A549 (cell line): ENCODE data around the gene PLXNB2. TPM values are rescaled to one million over a fixed set of nuclear protein-coding genes. Genes with fewer than 3 reads are reported as not detected.

ENCODE experiments used
- ATAC-seq, 2 experiments: fragments of 200-7000 bp in 1 of 2; fragments of >200 bp in 1 of 2; cut with Nextera tagmentation in 1 of 2; cut with Tn5 transposase in 1 of 2; 3 replicates each; pipeline versions ENCODE4 v1.8.0 to v1.9.1; 2018 to 2020; ENCODE audit warnings: mild to moderate bottlenecking in 1 of 2, moderate library complexity in 1 of 2
- CTCF ChIA-PET: fragments of 300-600 bp; sonication (Branson Sonifier 250); formaldehyde crosslinking; extraction: SDS; loops from one replicate; lab custom pipeline; 2021; ENCODE audit warnings: antibody characterized with exemption, inconsistent platforms; lab: Yijun Ruan, JAX
- POLR2A ChIA-PET: fragments of 350-600 bp; formaldehyde crosslinking; extraction: SDS; loops from one replicate; lab custom pipeline; 2021; ENCODE audit warnings: antibody characterized with exemption, inconsistent platforms; lab: Yijun Ruan, JAX
- DNase-seq, 2 experiments: peaks; one replicate each; pipeline versions ENCODE4 v3.0.0 to v3.0.0-alpha.2; 2011 to 2016; ENCODE audit warnings: low read depth in 1 of 2, low spot score in 1 of 2
- FAIRE-seq: peaks from 2 replicates; lab custom pipeline; 2011; peaks lifted over from hg19 to GRCh38; lab: Jason Lieb, UNC
- H3K27ac ChIP-seq, 2 experiments: fragments of >200 bp; sonication (Bioruptor Twin); formaldehyde crosslinking; 3 replicates each; pipeline ENCODE4 v1.5.1; 2016 to 2017
- H3K4me1 ChIP-seq: fragments of >200 bp; sonication (Bioruptor Twin); formaldehyde crosslinking; 3 replicates; pipeline ENCODE4 v1.6.1; 2016
- H3K4me2 ChIP-seq: fragments of >200 bp; sonication (Bioruptor Twin); formaldehyde crosslinking; 3 replicates; pipeline ENCODE4 v1.6.1; 2016
- H3K4me3 ChIP-seq: fragments of >200 bp; sonication (Bioruptor Twin); formaldehyde crosslinking; 3 replicates; pipeline ENCODE4 v1.5.1; 2016
- H3K9me3 ChIP-seq: fragments of >200 bp; sonication (Bioruptor Twin); formaldehyde crosslinking; 3 replicates; pipeline ENCODE4 v1.6.1; 2016
- ATOH8 ChIP-seq: fragments of 250-450 bp; sonication (Bioruptor Pico); IDR thresholded peaks from 2 replicates; pipeline ENCODE4 v1.5.0; 2020; ENCODE audit warnings: low read depth, mild to moderate bottlenecking, moderate library complexity
- BCL3 ChIP-seq: fragments of >200 bp; sonication (Bioruptor Twin); formaldehyde crosslinking; IDR thresholded peaks from 3 replicates; pipeline ENCODE4 v1.6.1; 2016
- BHLHE40 ChIP-seq: IDR thresholded peaks from 2 replicates; pipeline ENCODE4 v1.6.1; 2012; ENCODE audit warnings: low read depth, low read length, inconsistent platforms
- CEBPB ChIP-seq, 2 experiments: fragments of >200 bp in 1 of 2; sonication (Bioruptor Twin) in 1 of 2; formaldehyde crosslinking in 1 of 2; IDR thresholded peaks; 2 replicates each; pipeline ENCODE4 v1.6.1; 2012 to 2016
- CHD2 ChIP-seq: fragments of 150-350 bp; IDR thresholded peaks from 2 replicates; pipeline ENCODE4 v1.6.1; 2014; ENCODE audit warnings: low read length; ENCODE audit not compliant: partially characterized antibody
- CTCF ChIP-seq: fragments of >200 bp; sonication (Bioruptor Twin); formaldehyde crosslinking; IDR thresholded peaks from 3 replicates; pipeline ENCODE4 v1.5.1; 2016
- E2F6 ChIP-seq: IDR thresholded peaks from 2 replicates; pipeline ENCODE4 v1.6.1; 2012; ENCODE audit warnings: low read depth, borderline replicate concordance
- EHMT2 ChIP-seq: fragments of 200-600 bp; sonication (generic); IDR thresholded peaks from 2 replicates; pipeline ENCODE4 v1.6.1; 2016; ENCODE audit warnings: antibody characterized with exemption, low read depth, mild to moderate bottlenecking, moderate library complexity
- FOSB ChIP-seq: fragments of 250-450 bp; sonication (Bioruptor Pico); IDR thresholded peaks from 2 replicates; pipeline ENCODE4 v1.5.0; 2020; ENCODE audit warnings: mild to moderate bottlenecking, moderate library complexity
- FOXS1 ChIP-seq: fragments of 250-450 bp; sonication (Bioruptor Pico); IDR thresholded peaks from 2 replicates; pipeline ENCODE4 v1.5.0; 2020; ENCODE audit warnings: mild to moderate bottlenecking, moderate library complexity
- HES2 ChIP-seq: fragments of >200 bp; sonication (Bioruptor Twin); formaldehyde crosslinking; IDR thresholded peaks from 2 replicates; pipeline ENCODE4 v1.6.1; 2016
- HOXA7 ChIP-seq: fragments of 250-450 bp; sonication (Bioruptor Pico); IDR thresholded peaks from 2 replicates; pipeline ENCODE4 v1.5.0; 2020; ENCODE audit warnings: mild to moderate bottlenecking, moderate library complexity
- HOXB13 ChIP-seq: fragments of 250-450 bp; sonication (Bioruptor Pico); IDR thresholded peaks from 2 replicates; pipeline ENCODE4 v1.5.0; 2020; ENCODE audit warnings: low read depth, mild to moderate bottlenecking, moderate library complexity
- KDM5A ChIP-seq: fragments of 200-600 bp; sonication (generic); IDR thresholded peaks from 2 replicates; pipeline ENCODE4 v1.6.1; 2016; ENCODE audit warnings: antibody characterized with exemption, mild to moderate bottlenecking
- MAX ChIP-seq: IDR thresholded peaks from 2 replicates; pipeline ENCODE4 v1.6.1; 2012
- MAZ ChIP-seq: fragments of 150-350 bp; IDR thresholded peaks from 2 replicates; pipeline ENCODE4 v1.6.1; 2014; ENCODE audit warnings: antibody characterized with exemption, low read depth, low read length, borderline replicate concordance
- NFE2L2 ChIP-seq: fragments of 150-350 bp; conservative IDR thresholded peaks from 2 replicates; pipeline ENCODE4 v1.6.1; 2014; ENCODE audit warnings: low read length
- POLR2A ChIP-seq: IDR thresholded peaks from 2 replicates; pipeline ENCODE4 v1.6.1; 2012; ENCODE audit warnings: mild to moderate bottlenecking, low read length
- RNF2 ChIP-seq: fragments of 200-600 bp; sonication (generic); IDR thresholded peaks from 2 replicates; pipeline ENCODE4 v1.6.1; 2016; ENCODE audit warnings: low read depth, mild to moderate bottlenecking, antibody characterized with exemption, moderate library complexity, borderline replicate concordance
- SMC3 ChIP-seq: fragments of >200 bp; sonication (Bioruptor Twin); formaldehyde crosslinking; IDR thresholded peaks from 3 replicates; pipeline ENCODE4 v1.6.1; 2018; ENCODE audit warnings: inconsistent platforms
- TP53 ChIP-seq: fragments of 250-450 bp; sonication (Bioruptor Pico); IDR thresholded peaks from 2 replicates; pipeline ENCODE4 v1.5.0; 2021; ENCODE audit warnings: mild to moderate bottlenecking, moderate library complexity
- ZC3H11A ChIP-seq: fragments of 450-650 bp; IDR thresholded peaks from 2 replicates; pipeline ENCODE4 v1.6.1; 2014; ENCODE audit warnings: antibody characterized with exemption, mild to moderate bottlenecking
- ZFP36 ChIP-seq: fragments of 450-650 bp; IDR thresholded peaks from 2 replicates; pipeline ENCODE4 v1.6.1; 2014; ENCODE audit warnings: borderline replicate concordance; ENCODE audit not compliant: partially characterized antibody
- ZNF302 ChIP-seq: fragments of 250-450 bp; sonication (Bioruptor Pico); IDR thresholded peaks from 2 replicates; pipeline ENCODE4 v1.9.0; 2021; ENCODE audit warnings: inconsistent platforms, mild to moderate bottlenecking, moderate library complexity
- WGBS: methylation state at CpG from one replicate; pipeline ENCODE4 v1.1.6; 2017; ENCODE audit errors: missing lambda C conversion rate; 5-methylcytosine and 5-hydroxymethylcytosine counted together
- polyA plus RNA-seq, 4 experiments: library from polyadenylated mRNA; depleted of rRNA in 3 of 4; stranded (reverse); fragments of >200 nt; fragmentation: RNase III in 1 of 4; extraction: RNeasy Plus Mini Kit Qiagen cat#74134 plus additional on column Dnase treatment in 1 of 4; gene quantifications; 2 replicates in 3 of 4; 3 replicates in 1 of 4; pipeline ENCODE4 v1.2.3, GENCODE V29; 2011 to 2017

The PLXNB2 gene
- polyA plus RNA-seq, 2 of the 4 experiments (the other 2 are of a cell fraction): 24.6 to 64.4 TPM

- TF ChIP-seq HOXB13 (CRISPR knock-in tag) (no peak), ZC3H11A (no peak), TP53 (CRISPR knock-in tag) (no peak), MAX (no peak), CEBPB (IDR thresholded peaks at IDR 0.05) (no peak)
Measured at GRCh38 chr22:50256258-50256862, 51.1 kb downstream of the PLXNB2 start (continued).

GRCh38 chr22:50255607-50256006 lies 51.8 kb downstream of the PLXNB2 start:
- FAIRE-seq (no peak), ATAC-seq (no peak), DNase-seq (no peak)
- no peak overlapping the region for H3K4me3 ChIP-seq
- ChIA-PET CTCF (interaction anchor here (0.8 to 2.4 kb wide), 4 partner anchors 12 to 270 kb away, joined by 3 to 11 read pairs (median 4); partner anchors contain the start of gene SCO2), POLR2A (interaction anchor here (0.5 kb wide), 1 partner anchor 209 kb away, joined by 3 read pairs; no protein-coding TSS in a partner anchor)
- H3K4me1 ChIP-seq: peaks cover 12% of the 10 kb centered on the region; the same call in 2 of the 3 replicates
- TF ChIP-seq RNF2 (no peak), SMC3 (no peak), BCL3 (no peak), ZNF302 (CRISPR knock-in tag) (no peak), POLR2A (no peak), FOSB (CRISPR knock-in tag) (no peak), CHD2 (no peak), E2F6 (no peak), EHMT2 (no peak), HOXB13 (CRISPR knock-in tag) (no peak), BHLHE40 (no peak), MAZ (no peak), FOXS1 (no peak), ZFP36 (no peak)
- H3K4me2 ChIP-seq: no peak overlapping the region
- no peak overlapping the region for H3K27ac ChIP-seq
- WGBS: 96% methylated on average over 10 of the region's 17 CpGs
- H3K9me3 ChIP-seq: no peaks in the 10 kb centered on the region

GRCh38 chr22:50255099-50255498 lies 52.3 kb downstream of the PLXNB2 start:
- H3K9me3 ChIP-seq: no peaks in the 10 kb centered on the region
- ATAC-seq (no peak), DNase-seq (no peak), FAIRE-seq (no peak)
- ChIA-PET POLR2A (no interaction called here), CTCF (interaction anchor here (0.7 to 2.4 kb wide), 4 partner anchors 14 to 271 kb away, joined by 4 to 11 read pairs (median 4); partner anchors contain the start of gene SCO2)
- TF ChIP-seq HOXA7 (CRISPR knock-in tag) (no peak), CTCF (no peak), CEBPB (IDR thresholded peaks at IDR 0.05) (no peak), NFE2L2 (no peak), HES2 (no peak), KDM5A (no peak), MAX (no peak), MAZ (no peak), EHMT2 (no peak), HOXB13 (CRISPR knock-in tag) (no peak), FOXS1 (no peak), ATOH8 (CRISPR knock-in tag) (no peak)
- no peak overlapping the region for H3K4me3 ChIP-seq
- H3K4me2 ChIP-seq: no peak overlapping the region
- H3K4me1 ChIP-seq: peaks cover 15% of the 10 kb centered on the region; the same call in 2 of the 3 replicates
- 90% methylated on average over 8 of the region's 19 CpGs for WGBS
- no peak overlapping the region for H3K27ac ChIP-seq
